ENCODE results near the gene INTS15.

INTS15 gene

DNA sequence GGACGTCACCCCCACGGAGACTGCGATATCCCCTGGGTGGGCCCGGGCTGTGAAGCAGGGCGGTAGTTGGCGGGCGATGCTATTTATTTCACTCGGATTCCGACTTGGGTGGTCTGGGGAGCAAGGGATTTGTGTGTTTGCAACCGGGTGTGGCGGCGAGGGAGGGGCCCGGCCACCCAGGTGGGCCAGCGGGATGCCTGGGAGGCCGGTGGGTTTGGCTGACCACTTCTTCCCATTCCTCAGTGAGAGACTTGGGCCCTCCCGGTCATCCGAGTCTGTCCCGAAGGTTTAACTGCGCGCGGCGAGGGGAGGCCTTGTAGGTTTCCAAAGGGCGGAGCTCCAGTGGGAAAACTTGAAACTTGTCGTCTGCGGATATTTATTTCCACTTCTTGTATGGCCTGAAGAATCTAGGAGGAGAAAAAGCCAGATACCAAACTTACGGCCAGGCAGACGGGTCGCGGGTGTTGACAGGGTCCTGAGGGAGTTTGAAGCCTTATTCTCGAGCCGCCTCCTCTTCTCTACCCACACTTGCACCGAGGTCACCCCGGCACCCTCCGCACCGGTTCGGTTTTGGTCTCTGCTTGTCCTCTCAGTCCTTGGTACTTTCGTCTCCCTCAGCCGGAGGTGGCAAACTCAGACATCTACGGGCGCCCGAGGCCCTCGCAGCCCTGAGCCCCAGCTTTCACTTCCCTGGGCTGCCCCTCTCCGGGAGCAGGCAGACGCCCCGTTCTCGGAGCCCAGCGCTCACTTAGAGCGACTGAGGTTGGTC lies 65.2 kb downstream of the INTS15 start:
- Histone ChIP-seq H3K27me3 (ENCODE audit: low read depth, low read length) (no peaks in the 10 kb centered on the region), H3K36me3 (ENCODE audit: control insufficient read depth in 1 of 2, insufficient read depth in 2 of 2, low read length in 2 of 2) (peaks cover 4 to 46% of the 10 kb centered on the region in 2 donors), H3K4me1 (ENCODE audit: control insufficient read depth in 1 of 2, insufficient read depth in 2 of 2, low read length in 2 of 2) (no peaks in the 10 kb centered on the region), H3K9me3 (ENCODE audit: control insufficient read depth in 1 of 2, low read length in 2 of 2) (peaks cover 0 to 3% of the 10 kb centered on the region in 2 donors), H3K4me3 (ENCODE audit: low read depth in 1 of 2, low read length in 2 of 2) (no peak overlapping the region), H3K27ac (ENCODE audit: low read length) (no peak overlapping the region)

GRCh38 chr7:6655636-6656385 lies 66.0 kb downstream of the INTS15 start:
- H3K27me3 ChIP-seq (ENCODE audit: low read depth, low read length), result no peaks in the 10 kb centered on the region
- no peak overlapping the region for H3K27ac ChIP-seq (ENCODE audit: low read length)
- H3K4me1 ChIP-seq (ENCODE audit: control insufficient read depth in 1 of 2, insufficient read depth in 2 of 2, low read length in 2 of 2), result no peaks in the 10 kb centered on the region
- peaks cover 2 to 39% of the 10 kb centered on the region in 2 donors for H3K36me3 ChIP-seq (ENCODE audit: control insufficient read depth in 1 of 2, insufficient read depth in 2 of 2, low read length in 2 of 2)
- H3K9me3 ChIP-seq (ENCODE audit: control insufficient read depth in 1 of 2, low read length in 2 of 2), result peaks cover 0 to 3% of the 10 kb centered on the region in 2 donors
- H3K4me3 ChIP-seq (ENCODE audit: low read depth in 1 of 2, low read length in 2 of 2), result no peak overlapping the region

DNA sequence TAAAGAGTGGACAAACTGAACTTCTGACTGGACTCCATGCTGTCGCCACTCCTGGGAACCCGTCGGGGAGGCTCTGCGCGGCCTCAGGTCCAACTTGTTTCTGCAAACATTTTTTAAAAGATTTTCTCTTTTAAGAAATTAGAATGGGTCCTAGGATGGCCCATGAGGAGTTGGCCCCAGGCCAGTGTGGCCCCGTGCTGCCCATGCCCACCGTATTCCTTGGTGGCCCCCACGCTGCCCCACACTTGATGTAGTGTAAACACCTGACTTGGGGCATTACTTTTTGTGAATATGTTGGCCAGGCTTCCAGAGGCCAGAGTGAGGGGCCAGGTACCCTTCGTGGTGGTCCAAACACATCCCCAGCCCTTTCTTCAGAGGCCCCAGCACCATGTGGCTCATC lies 66.6 kb downstream of the INTS15 start:
- peaks cover 0 to 33% of the 10 kb centered on the region in 2 donors for H3K36me3 ChIP-seq (ENCODE audit: control insufficient read depth in 1 of 2, insufficient read depth in 2 of 2, low read length in 2 of 2)
- H3K27me3 ChIP-seq (ENCODE audit: low read depth, low read length), result no peaks in the 10 kb centered on the region
- no peak overlapping the region for H3K27ac ChIP-seq (ENCODE audit: low read length)
- peaks cover 0 to 3% of the 10 kb centered on the region in 2 donors for H3K9me3 ChIP-seq (ENCODE audit: control insufficient read depth in 1 of 2, low read length in 2 of 2)
- no peak overlapping the region for H3K4me3 ChIP-seq (ENCODE audit: low read depth in 1 of 2, low read length in 2 of 2)
- H3K4me1 ChIP-seq (ENCODE audit: control insufficient read depth in 1 of 2, insufficient read depth in 2 of 2, low read length in 2 of 2), result no peaks in the 10 kb centered on the region
